Stimulated activated naive CD8-positive, alpha-beta T cell treated with anti-CD3 and anti-CD28 coated beads, Interleukin-15, Interleukin-2, amounts not matched to agents 100 U/mL and 50 U/mL, for 24 hours (primary cell): ENCODE data around the gene RGS11.

Experiments used
- ATAC-seq: fragments of 150-1000 bp; cut with Tn5 transposase; one replicate; pipeline ENCODE4 v1.10.0; 2021
- DNase-seq: peaks from one replicate; pipeline ENCODE4 v3.0.0; 2021

The RGS11 gene

GRCh38 chr16:229731-230281 lies 45.9 kb downstream of the RGS11 start:
- no peak for ATAC-seq
- no peak for DNase-seq

GRCh38 chr16:228852-229730 lies 46.7 kb downstream of the RGS11 start, which contains the start of gene LUC7L:
TSS of gene LUC7L (minus strand) at chr16:229449. CDS start at chr16:229339, 110 bp downstream.
- peak; percentile 92 for ATAC-seq
- peak; percentile 91 for DNase-seq

GRCh38 chr16:228151-228851 lies 47.4 kb downstream of the RGS11 start:
- ATAC-seq (peak; percentile 19), DNase-seq (no peak)

GRCh38 chr16:220021-220420 lies 55.7 kb downstream of the RGS11 start:
- ATAC-seq: no peak
- no peak for DNase-seq
